ENCODE data around the gene PTPN6.

PTPN6 gene

DNA sequence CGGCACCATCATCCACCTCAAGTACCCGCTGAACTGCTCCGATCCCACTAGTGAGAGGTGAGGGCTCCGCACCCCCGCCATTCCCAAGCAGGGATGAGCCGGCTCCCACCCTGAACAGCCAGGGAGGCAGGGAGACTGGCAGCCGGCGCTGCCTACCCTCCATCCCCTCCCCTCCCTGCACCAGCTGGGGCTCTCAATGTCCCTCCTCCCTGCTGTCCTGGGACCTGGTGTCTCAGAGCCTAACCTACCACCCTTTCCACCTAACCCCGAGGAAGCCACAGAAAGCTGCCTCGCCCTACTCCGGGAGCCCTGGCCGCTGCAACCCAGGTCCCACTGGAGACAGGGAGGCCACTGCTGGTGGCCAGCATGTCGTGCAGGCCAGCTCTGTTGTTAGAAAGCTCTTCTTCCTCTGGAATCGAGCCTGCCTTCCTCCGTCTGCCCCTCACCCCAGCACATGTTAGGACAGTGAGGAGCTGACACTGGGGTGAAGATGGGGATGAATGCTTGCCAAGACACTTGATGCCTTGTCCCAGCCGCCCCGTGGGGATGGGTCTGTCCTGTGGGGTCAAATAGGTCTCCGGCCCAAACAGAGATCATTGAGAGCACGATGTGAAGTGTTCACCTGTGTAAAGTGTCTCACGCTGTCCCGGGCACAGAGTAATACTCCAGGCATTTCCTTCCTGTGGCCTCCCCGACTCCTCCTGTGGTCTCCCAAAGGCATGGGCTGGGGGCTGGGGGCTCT is 1.1 kb downstream of the PTPN6 start:
- DNase-seq = no peak
- intact Hi-C loops (cut with DNase I) = no loop called here

DNA sequence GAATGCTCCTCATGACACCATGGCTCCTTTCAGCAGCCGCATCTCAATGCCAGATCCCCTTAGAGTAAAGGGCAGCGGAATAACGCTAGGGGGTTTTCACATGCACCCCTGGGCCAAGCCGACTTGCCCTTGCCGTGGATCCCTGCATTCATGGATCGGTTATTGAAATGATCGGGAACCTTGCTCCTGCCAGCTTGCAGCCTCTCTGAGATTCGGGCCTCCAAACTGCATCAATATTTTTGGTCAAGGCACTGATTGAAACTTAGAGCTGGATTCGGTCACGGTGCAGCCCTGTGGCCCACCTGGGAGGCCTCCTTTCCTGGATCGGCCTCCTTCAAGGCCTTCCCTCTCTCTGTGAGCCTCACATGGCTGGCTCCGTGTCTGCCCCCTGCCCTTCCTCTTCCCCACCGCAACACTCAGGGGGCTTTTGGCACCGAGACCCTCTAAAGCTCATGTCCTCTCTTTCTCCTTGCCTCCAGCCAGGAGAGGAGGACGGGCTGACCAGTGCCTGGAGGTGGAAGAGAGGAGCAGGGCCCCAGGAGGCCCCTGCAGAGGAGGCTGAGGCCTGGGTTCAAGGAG is 1.8 kb downstream of the PTPN6 start:
- intact Hi-C loops (cut with DNase I) = no loop called here
- DNase-seq = no peak

DNA sequence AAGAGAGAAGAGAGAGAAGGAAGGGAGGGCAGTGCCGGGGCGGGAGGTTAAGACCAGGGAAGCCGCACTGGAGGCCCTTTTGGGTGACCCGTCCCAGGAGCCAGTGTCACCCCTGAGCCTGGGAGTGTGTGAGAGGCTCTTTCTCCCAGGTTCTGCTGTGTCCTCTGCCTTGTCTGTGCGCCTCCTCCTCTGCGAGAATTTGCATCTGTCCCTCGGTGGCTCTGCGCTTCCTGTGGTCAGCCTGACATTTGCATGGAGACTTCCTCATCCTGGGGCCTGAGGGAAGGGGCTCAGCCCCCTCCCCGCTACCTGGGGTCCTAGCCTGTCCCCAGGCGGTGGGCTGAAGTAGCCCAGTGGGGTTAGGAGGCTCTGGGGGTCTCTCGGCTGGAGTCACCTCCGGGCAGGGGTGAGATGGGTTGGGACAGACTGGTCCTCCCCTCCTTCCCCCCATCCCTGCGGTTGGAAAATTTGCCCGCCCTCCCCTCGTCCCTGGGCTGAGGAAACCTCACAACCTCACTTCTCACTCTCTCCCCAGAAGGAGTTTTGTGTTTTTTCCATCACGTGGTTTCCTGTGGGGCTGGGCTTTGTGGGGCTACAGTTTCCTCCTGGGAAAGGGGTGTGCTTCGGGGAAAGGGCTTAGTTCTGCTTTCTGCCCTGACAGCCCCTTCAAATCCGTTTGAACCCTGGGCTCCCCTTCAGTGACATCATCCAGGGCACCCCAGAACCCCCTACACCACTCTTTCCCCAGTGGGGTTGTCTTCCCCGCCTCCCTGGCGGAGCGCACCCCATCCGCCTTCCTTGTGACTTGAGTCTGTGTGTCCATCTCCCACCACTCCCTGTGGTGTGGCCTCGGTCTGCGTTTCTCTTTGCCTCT is 2.5 kb downstream of the PTPN6 start:
- peak in 20 of 42 donors; percentile 31 to 65 (median 46) for DNase-seq
- intact Hi-C loops (cut with DNase I) = no loop called here

DNA sequence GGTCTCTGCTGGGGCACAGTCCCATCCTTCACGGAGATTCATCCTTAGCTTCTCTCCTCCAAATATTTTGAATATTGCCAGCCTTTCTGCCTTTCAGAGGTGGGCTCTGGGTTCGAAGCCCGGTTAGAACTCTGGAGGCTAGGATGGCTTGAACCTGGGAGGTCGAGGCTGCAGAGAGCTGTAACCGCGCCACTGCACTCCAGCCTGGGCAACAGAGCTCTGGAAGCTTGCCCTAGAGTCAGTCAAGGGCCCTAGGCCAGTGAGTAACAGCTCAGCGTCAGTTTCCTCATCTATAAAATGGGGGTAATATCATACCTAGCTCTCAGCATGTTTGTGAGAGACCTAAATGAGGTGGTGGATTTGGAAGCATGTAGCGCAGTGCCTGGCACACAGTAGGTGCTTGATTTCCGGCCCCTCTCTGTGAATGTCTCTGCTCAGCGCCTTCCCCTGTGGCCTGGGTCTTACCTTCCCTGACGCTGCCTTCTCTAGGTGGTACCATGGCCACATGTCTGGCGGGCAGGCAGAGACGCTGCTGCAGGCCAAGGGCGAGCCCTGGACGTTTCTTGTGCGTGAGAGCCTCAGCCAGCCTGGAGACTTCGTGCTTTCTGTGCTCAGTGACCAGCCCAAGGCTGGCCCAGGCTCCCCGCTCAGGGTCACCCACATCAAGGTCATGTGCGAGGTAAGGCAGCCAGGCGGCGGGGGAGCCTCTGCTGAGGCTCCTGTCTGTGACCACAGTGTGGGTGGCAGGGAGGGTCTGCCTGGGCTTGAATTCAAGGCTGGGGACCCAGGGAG is 3.4 kb downstream of the PTPN6 start:
- no peak for DNase-seq
- intact Hi-C loops (cut with DNase I) = no loop called here

DNA sequence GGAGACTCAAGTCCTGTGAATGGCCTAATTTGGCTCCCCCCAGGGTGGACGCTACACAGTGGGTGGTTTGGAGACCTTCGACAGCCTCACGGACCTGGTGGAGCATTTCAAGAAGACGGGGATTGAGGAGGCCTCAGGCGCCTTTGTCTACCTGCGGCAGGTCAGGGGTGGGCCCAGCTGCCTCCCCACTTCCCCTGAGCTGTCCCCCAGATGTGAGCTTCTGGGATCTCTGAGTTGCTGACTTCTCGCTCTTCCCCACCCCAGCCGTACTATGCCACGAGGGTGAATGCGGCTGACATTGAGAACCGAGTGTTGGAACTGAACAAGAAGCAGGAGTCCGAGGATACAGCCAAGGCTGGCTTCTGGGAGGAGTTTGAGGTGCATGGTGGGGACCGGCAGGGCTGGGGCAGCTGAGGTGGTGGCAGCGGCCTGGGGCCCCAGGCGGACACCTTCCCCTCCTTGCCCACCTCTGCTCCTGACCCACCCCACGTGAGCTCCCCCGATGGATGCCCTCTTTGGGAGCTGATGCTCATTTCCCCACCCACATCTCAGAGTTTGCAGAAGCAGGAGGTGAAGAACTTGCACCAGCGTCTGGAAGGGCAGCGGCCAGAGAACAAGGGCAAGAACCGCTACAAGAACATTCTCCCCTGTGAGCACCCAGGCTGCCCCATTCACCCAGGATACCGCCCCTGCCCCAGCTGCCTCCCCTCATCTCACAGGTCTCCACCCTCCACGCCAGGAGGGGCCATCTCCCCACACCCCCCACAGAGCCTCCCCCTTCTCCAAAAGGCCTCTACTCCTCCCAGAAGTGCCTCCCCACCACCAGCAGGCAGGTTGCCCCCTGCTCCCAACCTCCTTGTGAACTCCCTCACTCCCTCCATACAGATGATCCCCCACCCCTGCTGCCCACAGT is 4.2 kb downstream of the PTPN6 start:
- DNase-seq = no peak
- intact Hi-C loops (cut with DNase I) = no loop called here

DNA sequence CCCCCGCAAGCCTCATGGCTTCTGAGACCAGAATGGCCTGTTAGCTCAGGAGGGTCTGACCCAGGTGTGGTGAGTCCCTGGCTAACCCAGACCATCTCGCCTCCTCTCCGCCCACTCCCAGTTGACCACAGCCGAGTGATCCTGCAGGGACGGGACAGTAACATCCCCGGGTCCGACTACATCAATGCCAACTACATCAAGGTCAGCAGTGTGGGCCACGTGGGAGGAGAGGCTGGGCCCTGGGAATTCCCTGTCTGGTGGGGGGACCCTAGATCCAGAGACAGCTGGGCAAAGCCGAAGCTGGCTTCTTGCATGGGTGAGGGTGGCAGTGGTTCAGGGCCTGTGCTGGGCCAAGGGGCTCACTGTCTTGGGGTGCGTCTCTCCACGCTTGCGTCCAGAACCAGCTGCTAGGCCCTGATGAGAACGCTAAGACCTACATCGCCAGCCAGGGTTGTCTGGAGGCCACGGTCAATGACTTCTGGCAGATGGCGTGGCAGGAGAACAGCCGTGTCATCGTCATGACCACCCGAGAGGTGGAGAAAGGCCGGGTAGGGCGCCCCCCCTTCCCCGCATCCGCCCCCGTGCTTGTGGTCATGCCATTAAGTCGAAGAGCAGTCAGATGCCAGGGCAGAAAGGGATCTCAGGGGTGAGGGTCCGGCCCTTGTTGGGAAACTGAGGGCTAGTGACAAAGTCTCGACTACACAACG is 5.0 kb downstream of the PTPN6 start:
- intact Hi-C loops (cut with DNase I) = no loop called here

DNA sequence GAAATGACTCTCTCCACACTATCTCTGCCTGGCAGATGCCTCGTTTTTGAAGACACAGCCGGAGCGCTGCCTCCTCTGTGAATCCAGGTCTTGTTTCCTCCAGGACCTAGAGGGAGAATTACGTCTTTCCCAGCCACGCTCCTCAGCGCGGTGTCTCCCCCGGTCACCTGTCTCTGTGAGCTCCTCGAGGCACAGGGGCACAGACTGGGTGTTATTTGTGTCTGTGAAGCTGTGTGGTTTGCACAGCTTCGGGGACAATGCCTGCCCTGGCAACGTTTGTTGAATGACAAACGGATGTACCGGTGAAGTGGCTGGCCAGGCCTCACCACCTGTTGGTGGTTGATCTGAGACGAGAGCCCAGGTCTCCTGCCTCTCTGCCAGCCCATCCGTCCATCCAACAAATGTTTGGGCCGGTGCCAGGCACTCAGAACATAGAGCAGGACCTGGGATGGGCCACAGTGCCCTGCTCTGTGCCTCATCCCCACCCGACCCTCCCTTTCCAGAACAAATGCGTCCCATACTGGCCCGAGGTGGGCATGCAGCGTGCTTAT is 6.1 kb downstream of the PTPN6 start:
- intact Hi-C loops (cut with DNase I) = no loop called here
- DNase-seq = no peak

More for the DNA sequence above, 5.0 kb downstream of the PTPN6 start:
- DNase-seq = no peak

DNA sequence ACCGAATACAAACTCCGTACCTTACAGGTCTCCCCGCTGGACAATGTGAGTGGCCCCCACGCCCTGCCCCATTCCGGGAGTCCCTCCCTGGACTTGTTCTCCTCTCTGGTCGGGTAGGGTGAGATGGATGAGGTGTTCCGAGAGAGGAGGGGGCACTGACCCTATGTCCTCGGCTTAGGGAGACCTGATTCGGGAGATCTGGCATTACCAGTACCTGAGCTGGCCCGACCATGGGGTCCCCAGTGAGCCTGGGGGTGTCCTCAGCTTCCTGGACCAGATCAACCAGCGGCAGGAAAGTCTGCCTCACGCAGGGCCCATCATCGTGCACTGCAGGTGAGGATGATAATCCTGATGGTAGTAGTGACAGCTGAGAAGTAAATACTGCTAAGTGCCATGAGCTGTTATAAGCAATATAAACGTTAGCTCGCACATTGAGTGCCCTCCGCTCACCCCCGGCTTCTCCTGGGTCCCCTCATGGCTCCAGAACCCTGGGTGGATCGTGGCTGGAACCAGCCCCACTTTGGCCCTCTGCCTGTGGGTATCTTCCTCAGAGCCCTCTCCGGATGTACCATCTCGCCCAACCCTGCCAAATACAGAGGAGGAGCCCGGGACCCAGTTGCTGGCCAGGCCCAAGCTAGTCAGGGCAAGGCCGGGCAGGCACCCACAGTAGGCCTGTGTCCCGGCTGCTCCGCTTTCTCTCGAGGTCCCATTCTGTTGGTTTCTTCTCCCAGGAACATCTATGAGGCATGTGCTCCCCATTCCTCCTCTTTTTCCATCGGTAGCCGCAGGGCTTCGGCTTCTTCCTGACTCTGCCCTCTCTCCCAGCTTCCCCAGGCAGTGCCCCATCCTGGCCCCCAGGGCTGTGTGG is 6.8 kb downstream of the PTPN6 start:
- no peak for DNase-seq
- intact Hi-C loops (cut with DNase I) = no loop called here

DNA sequence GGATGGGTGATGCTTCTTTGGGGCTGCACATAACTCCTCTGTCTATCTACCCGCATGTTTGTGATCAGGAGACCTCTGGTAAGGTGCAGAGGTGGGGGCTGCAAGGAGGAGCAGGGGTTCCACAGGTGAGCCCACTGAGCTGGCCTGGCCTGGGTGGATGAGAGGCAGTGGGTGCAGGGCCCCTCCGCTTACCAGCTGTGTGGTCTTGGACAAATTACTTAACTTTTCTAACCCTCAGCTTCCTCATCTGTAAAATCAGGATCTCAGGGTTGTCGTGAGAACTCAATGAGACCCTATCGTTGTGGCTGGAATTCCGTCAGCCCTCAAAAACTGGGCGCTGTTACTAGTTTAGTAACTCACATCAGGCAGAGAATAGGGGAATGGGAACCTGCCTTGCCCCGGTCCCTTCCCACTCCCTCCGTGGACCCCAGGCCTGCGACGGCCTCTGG is 7.5 kb downstream of the PTPN6 start:
- intact Hi-C loops (cut with DNase I) = no loop called here

DNA sequence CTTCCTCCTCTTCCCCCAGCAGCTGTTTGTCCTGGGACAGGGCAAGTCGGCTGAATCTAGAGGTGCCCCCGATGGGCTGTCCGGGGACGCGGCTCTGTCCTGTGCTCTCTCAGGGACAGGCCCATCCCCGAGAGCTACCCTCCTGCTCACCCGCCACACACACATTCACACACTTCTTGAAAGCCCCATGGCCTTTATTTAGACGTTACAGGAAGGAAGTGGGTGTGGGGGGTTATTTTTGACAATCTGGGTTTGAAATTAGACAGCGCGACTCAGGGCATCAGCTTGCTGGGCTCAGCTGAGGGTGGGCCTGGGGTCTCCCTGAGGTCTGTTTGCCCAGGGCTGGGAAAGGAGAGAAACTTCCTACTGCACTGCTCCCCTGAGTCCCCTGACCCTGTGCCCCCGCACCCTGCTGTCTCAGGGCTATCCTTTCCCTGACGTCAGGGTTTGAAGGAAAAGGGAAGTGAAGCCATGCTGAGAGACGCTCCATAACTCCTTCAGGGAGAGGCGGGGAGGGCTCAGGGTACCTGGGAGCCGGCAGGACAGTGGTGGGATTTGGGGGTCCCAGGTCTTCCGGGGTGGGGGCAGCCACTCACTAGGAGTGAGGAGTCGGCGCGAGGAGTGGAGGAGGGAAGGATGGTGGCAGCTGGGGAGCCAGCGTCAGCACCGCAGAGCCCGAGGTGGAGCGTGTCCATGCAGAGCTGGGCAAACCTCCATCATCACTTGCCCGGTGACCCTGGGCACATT is 8.1 kb downstream of the PTPN6 start:
- DNase-seq = peak in 7 of 42 donors; percentile 24 to 46 (median 36)
- intact Hi-C loops (cut with DNase I) = no loop called here

More for the DNA sequence above, 7.5 kb downstream of the PTPN6 start:
- no peak for DNase-seq

DNA sequence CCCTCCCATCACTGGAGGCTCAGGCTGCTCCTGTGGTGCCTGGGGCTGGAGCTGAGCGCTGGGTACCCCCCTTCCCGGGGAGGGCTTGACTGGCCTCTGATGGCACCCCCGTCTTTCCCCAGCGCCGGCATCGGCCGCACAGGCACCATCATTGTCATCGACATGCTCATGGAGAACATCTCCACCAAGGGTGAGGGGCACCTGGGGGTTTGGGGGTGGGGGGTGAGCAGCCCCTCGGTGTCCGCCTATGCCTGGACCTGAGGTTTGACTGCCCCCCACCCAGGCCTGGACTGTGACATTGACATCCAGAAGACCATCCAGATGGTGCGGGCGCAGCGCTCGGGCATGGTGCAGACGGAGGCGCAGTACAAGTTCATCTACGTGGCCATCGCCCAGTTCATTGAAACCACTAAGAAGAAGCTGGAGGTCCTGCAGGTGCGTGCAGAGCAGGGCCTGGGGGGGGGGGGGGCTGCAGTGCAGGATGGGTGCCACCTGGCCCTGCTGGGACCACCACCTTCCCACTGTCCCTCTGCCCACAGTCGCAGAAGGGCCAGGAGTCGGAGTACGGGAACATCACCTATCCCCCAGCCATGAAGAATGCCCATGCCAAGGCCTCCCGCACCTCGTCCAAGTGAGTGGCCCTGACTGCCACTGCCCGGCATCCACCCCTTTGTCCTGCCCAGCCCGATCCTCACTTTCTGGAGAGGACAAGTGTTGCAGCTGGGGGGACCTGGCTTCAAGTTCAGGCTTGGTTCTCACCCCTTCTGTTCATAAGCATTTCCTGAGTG is 8.8 kb downstream of the PTPN6 start:
- intact Hi-C loops (cut with DNase I) = no loop called here
- no peak for DNase-seq

DNA sequence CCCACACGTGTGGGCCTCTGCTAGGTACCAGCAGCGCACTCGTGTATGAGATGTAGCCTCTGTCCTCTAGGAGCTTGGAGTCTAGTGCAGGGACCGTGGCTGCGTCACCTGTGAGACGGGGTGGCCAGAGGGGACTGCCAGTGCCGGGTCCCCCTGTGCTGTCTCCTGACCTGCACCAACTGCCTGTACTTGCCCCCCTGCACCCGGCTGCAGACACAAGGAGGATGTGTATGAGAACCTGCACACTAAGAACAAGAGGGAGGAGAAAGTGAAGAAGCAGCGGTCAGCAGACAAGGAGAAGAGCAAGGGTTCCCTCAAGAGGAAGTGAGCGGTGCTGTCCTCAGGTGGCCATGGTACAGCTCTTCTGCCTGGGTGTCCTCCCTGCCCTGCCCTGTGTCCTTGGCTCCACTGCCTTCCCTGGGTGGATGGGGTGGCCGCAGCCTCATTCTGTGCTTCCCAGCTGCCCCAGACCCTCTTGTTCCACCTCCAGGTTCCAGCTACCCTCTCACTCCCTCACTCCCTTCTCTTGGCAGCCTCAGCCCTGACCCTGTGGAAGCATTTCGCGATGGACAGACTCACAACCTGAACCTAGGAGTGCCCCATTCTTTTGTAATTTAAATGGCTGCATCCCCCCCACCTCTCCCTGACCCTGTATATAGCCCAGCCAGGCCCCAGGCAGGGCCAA is 9.6 kb downstream of the PTPN6 start:
- intact Hi-C loops (cut with DNase I) = no loop called here

DNA sequence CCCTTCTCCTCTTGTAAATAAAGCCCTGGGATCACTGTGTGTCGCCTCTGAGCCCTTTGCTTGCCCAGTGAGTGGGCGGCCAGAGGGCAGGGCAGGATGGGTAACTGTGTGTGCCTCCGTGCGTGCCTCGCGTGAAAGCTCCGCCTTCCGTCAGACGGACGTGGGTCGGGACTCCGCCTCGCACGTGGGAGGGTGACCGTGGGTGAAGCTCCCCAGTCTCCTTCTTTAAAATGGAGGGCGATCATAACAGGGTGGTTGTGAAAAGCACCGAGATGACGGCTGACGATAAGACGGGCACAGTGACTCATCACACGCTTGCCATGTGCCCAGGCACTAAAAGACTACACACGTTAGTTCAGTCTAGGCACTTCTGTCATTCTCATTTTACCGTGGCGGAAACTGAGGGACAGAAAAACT is 10.1 kb downstream of the PTPN6 start:
- intact Hi-C loops (cut with DNase I) = no loop called here
- peak; percentile 41 to 94 (median 82) for DNase-seq

More for the DNA sequence above, 9.6 kb downstream of the PTPN6 start:
- DNase-seq = peak in 1 of 42 donors; percentile 48

DNA sequence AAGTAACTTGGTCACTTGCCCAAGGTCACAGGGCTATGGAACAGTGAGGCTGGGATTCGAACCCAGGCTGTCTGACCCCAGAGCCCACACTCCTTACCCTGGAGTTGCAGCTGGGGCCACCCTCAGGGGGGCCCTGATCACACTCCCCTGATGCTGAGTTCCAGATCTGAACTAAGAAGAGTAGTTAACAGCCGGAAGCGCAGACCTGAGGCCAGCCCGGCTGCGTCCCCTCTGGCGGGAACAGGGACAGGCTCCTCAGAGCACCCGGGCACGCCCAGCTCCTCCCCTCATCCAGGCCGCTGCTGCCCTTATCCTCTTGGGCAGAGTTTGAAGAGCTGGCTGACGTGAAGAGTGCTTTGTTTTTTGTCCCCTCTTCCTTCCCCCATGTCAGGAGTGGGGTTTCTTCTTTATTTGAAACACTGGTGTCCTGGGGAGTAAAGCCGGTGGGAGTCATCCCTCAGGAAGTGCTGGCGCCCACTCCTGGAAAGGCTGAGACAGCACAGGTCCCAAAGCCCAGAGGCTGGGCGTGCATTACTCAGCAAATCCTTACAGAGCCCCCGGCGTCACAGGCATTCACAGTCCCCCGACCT is 10.6 kb downstream of the PTPN6 start:
- intact Hi-C loops (cut with DNase I) = no loop called here

More for the DNA sequence above, 10.6 kb downstream of the PTPN6 start:
- peak in 6 of 42 donors; percentile 19 to 60 (median 30) for DNase-seq
